Small intestine (tissue), 7 donors: ENCODE results near the gene KCNQ4. TPM values are rescaled to one million over a fixed set of nuclear protein-coding genes. Genes with fewer than 3 reads are reported as not detected.

Experiments
- DNase-seq, 2 donors: peaks; one replicate each; pipeline versions ENCODE4 v3.0.0 to v3.0.0-alpha.2; 2013
- FAIRE-seq: peaks from 2 replicates; lab custom pipeline; 2012; peaks lifted over from hg19 to GRCh38; lab: Jason Lieb, UNC
- H3K27ac ChIP-seq, 3 donors: one replicate each; pipeline ENCODE4 v1.5.1; 2013; ENCODE audit warnings: low read length in 2 of 3, mild to moderate bottlenecking in 2 of 3, control low read depth in 1 of 3, inconsistent platforms in 1 of 3, low read depth in 1 of 3, moderate library complexity in 1 of 3
- H3K27me3 ChIP-seq, 3 donors: one replicate each; pipeline ENCODE4 v1.6.1; 2013; ENCODE audit warnings: low read length in 3 of 3, inconsistent platforms in 1 of 3; ENCODE audit not compliant: control insufficient read depth in 3 of 3, insufficient read depth in 3 of 3
- H3K36me3 ChIP-seq, 3 donors: one replicate each; pipeline ENCODE4 v1.6.1; 2013; ENCODE audit warnings: low read length in 3 of 3, inconsistent platforms in 1 of 3, low read depth in 1 of 3, mild to moderate bottlenecking in 1 of 3, moderate library complexity in 1 of 3; ENCODE audit not compliant: control insufficient read depth in 3 of 3, insufficient read depth in 2 of 3
- H3K4me1 ChIP-seq, 3 donors: one replicate each; pipeline ENCODE4 v1.6.1; 2013; ENCODE audit warnings: low read length in 2 of 3, inconsistent platforms in 1 of 3, low read depth in 1 of 3, mild to moderate bottlenecking in 1 of 3, moderate library complexity in 1 of 3; ENCODE audit not compliant: control insufficient read depth in 3 of 3, insufficient read depth in 2 of 3
- H3K4me3 ChIP-seq, 3 donors: one replicate each; pipeline ENCODE4 v1.5.1; 2013; ENCODE audit warnings: low read length in 3 of 3, control low read depth in 1 of 3, inconsistent platforms in 1 of 3, low read depth in 1 of 3, mild to moderate bottlenecking in 1 of 3, moderate library complexity in 1 of 3
- H3K9me3 ChIP-seq, 2 donors: one replicate each; pipeline ENCODE4 v1.6.1; 2013; ENCODE audit warnings: low read depth in 1 of 2, low read length in 1 of 2; ENCODE audit not compliant: control insufficient read depth in 2 of 2, insufficient read depth in 1 of 2
- WGBS, 3 donors: extraction: QIAGEN DNeasy Blood & Tissue Kit; methylation state at CpG; one replicate each; pipeline ENCODE4 v1.1.7; 2013; 5-methylcytosine and 5-hydroxymethylcytosine counted together
- polyA plus RNA-seq, 4 donors: library from polyadenylated mRNA; stranded (reverse) in 3 of 4; unstranded in 1 of 4; fragments of 200-250 nt in 3 of 4; fragments of 120-200 nt in 1 of 4; gene quantifications; one replicate each; pipeline versions ENCODE4 v1.2.1 to v1.2.3, GENCODE V29; 2013
- donor health status: healthy with polysubstance abuse.
- donor health status: control.
- donor health status: control.
- donor health status: Bipolar disorder and iron deficiency.
- donor health status: healthy.

Gene KCNQ4
- polyA plus RNA-seq, 4 donors, result 0.45 to 1.9 (median 0.92) TPM

GRCh38 chr1:40870135-40870728 lies 86.6 kb downstream of the KCNQ4 start:
- peaks cover 0 to 8% (median 0%) of the 10 kb centered on the region in 3 donors for H3K27me3 ChIP-seq
- FAIRE-seq (no peak), DNase-seq (no peak)
- no peaks in the 10 kb centered on the region for H3K36me3 ChIP-seq
- H3K9me3 ChIP-seq, result peaks cover 0 to 4% of the 10 kb centered on the region in 2 donors
- H3K4me1 ChIP-seq, result peaks cover 0 to 9% (median 0%) of the 10 kb centered on the region in 3 donors
- no peak overlapping the region for H3K27ac ChIP-seq
- WGBS, 3 donors, result 80 to 90% (median 90%) methylated on average over 2 of the region's 2 CpGs
- no peak overlapping the region for H3K4me3 ChIP-seq

GRCh38 chr1:40872276-40872675 lies 88.7 kb downstream of the KCNQ4 start:
- peaks cover 0 to 6% (median 0%) of the 10 kb centered on the region in 3 donors for H3K4me1 ChIP-seq
- FAIRE-seq (no peak), DNase-seq (no peak)
- no peak overlapping the region for H3K27ac ChIP-seq
- 64 to 88% (median 71%) methylated on average over 3 of the region's 3 CpGs for WGBS, 3 donors
- no peaks in the 10 kb centered on the region for H3K36me3 ChIP-seq
- peaks cover 0 to 14% of the 10 kb centered on the region in 2 donors for H3K9me3 ChIP-seq
- H3K27me3 ChIP-seq, result peaks cover 0 to 8% (median 0%) of the 10 kb centered on the region in 3 donors
- no peak overlapping the region for H3K4me3 ChIP-seq

GRCh38 chr1:40873863-40874472 lies 90.4 kb downstream of the KCNQ4 start:
- Histone ChIP-seq H3K4me3 (no peak overlapping the region), H3K27me3 (peaks cover 0 to 8% (median 0%) of the 10 kb centered on the region in 3 donors), H3K27ac (no peak overlapping the region), H3K9me3 (peaks cover 0 to 15% of the 10 kb centered on the region in 2 donors), H3K4me1 (peaks cover 0 to under 1% (median 0%) of the 10 kb centered on the region in 3 donors), H3K36me3 (no peaks in the 10 kb centered on the region)
- no peak for FAIRE-seq
- 91 to 94% (median 94%) methylated on average over 7 of the region's 7 CpGs for WGBS, 3 donors
- DNase-seq, result no peak

- FAIRE-seq, result no peak
- Histone ChIP-seq H3K27ac (no peak overlapping the region), H3K4me1 (no peaks in the 10 kb centered on the region), H3K36me3 (no peaks in the 10 kb centered on the region), H3K27me3 (peaks cover 0 to 10% (median 3%) of the 10 kb centered on the region in 3 donors), H3K9me3 (peaks cover 0 to 11% of the 10 kb centered on the region in 2 donors), H3K4me3 (no peak overlapping the region)
- 88 to 96% (median 93%) methylated on average over 2 of the region's 2 CpGs for WGBS, 3 donors
- no peak for DNase-seq
These were observed 92.8 kb downstream of the KCNQ4 start for GRCh38 chr1:40876436-40876761.

- H3K27me3 ChIP-seq, result peaks cover 0 to 10% (median 3%) of the 10 kb centered on the region in 3 donors
- no peaks in the 10 kb centered on the region for H3K36me3 ChIP-seq
- no peak overlapping the region for H3K4me3 ChIP-seq
- 91 to 96% (median 92%) methylated on average over 1 of the region's 1 CpG for WGBS, 3 donors
- DNase-seq (no peak), FAIRE-seq (no peak)
- peak overlapping the region in 1 of 3 donors; percentile 5 for H3K27ac ChIP-seq
- H3K9me3 ChIP-seq, result peaks cover 0 to 11% of the 10 kb centered on the region in 2 donors
- H3K4me1 ChIP-seq, result no peaks in the 10 kb centered on the region
These were observed 93.3 kb downstream of the KCNQ4 start for GRCh38 chr1:40876891-40877290.

- peak overlapping the region in 1 of 3 donors; percentile 5 for H3K27ac ChIP-seq
- FAIRE-seq (no peak), DNase-seq (peak in 1 of 2 donors; percentile 13)
- H3K27me3 ChIP-seq, result peaks cover 0 to 6% (median 3%) of the 10 kb centered on the region in 3 donors
- peaks cover 0 to 11% of the 10 kb centered on the region in 2 donors for H3K9me3 ChIP-seq
- H3K4me3 ChIP-seq, result no peak overlapping the region
- no peaks in the 10 kb centered on the region for H3K36me3 ChIP-seq
- H3K4me1 ChIP-seq, result no peaks in the 10 kb centered on the region
- WGBS, 3 donors, result 32 to 46% (median 33%) methylated on average over 4 of the region's 4 CpGs
These were observed 94.1 kb downstream of the KCNQ4 start for GRCh38 chr1:40877698-40878097.

- no peak for FAIRE-seq
- peaks cover 0 to 11% of the 10 kb centered on the region in 2 donors for H3K9me3 ChIP-seq
- H3K4me1 ChIP-seq, result peaks cover under 1 to 1% (median under 1%) of the 10 kb centered on the region in 3 donors
These were observed 95.3 kb downstream of the KCNQ4 start for GRCh38 chr1:40878906-40879305.

GRCh38 chr1:40879482-40880175 lies 96.0 kb downstream of the KCNQ4 start:
- WGBS, 3 donors, result 85 to 89% (median 89%) methylated on average over 11 of the region's 11 CpGs
- H3K4me3 ChIP-seq, result no peak overlapping the region
- peaks cover 2 to 3% (median 3%) of the 10 kb centered on the region in 3 donors for H3K4me1 ChIP-seq
- no peak for DNase-seq
- peaks cover 3 to 16% (median 6%) of the 10 kb centered on the region in 3 donors for H3K27me3 ChIP-seq
- FAIRE-seq, result no peak
- H3K27ac ChIP-seq, result no peak overlapping the region
- H3K36me3 ChIP-seq, result no peaks in the 10 kb centered on the region
- peaks cover 0 to 11% of the 10 kb centered on the region in 2 donors for H3K9me3 ChIP-seq

More at GRCh38 chr1:40878906-40879305, 95.3 kb downstream of the KCNQ4 start:
- no peak for DNase-seq
- Histone ChIP-seq H3K4me3 (no peak overlapping the region), H3K36me3 (no peaks in the 10 kb centered on the region), H3K27me3 (peaks cover 1 to 9% (median 3%) of the 10 kb centered on the region in 3 donors), H3K27ac (no peak overlapping the region)
- WGBS, 3 donors, result 93 to 96% (median 96%) methylated on average over 2 of the region's 2 CpGs
